Measurements from ENCODE around the gene TSPAN11. TPM values are rescaled to one million over a fixed set of nuclear protein-coding genes. Genes with fewer than 3 reads are reported as not detected.

TSPAN11 gene
- total RNA-seq, 1 donor from 2014 or later, result 2.5 TPM

DNA sequence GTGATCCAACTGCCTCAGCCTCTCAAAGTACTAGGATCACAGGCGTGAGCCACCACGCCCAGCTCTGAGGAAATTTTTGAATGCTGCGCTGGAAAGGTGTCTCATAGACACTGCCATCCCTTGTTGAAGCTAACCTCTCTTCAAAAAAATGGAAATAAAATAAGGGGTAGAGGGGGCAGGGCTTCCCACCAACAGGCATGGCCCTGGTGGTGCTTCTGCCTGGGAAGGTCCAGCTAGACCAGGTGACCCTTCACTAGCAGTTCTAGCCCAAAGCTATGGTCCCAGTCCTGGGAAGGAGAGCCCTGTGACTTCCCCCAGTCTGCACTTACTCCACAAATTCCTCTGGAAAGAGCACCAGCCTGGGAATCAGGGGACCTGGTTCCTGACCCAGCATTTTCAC is 45.7 kb upstream of the TSPAN11 start:
- TF ChIP-seq POLR2AphosphoS5 (IDR thresholded peaks at IDR 0.05; ENCODE audit: insufficient read depth in 1 of 2, low read depth in 1 of 2) (no peak), POLR2A (IDR thresholded peaks at IDR 0.05) (no peak)
- TF ChIP-seq, protein P1, sequence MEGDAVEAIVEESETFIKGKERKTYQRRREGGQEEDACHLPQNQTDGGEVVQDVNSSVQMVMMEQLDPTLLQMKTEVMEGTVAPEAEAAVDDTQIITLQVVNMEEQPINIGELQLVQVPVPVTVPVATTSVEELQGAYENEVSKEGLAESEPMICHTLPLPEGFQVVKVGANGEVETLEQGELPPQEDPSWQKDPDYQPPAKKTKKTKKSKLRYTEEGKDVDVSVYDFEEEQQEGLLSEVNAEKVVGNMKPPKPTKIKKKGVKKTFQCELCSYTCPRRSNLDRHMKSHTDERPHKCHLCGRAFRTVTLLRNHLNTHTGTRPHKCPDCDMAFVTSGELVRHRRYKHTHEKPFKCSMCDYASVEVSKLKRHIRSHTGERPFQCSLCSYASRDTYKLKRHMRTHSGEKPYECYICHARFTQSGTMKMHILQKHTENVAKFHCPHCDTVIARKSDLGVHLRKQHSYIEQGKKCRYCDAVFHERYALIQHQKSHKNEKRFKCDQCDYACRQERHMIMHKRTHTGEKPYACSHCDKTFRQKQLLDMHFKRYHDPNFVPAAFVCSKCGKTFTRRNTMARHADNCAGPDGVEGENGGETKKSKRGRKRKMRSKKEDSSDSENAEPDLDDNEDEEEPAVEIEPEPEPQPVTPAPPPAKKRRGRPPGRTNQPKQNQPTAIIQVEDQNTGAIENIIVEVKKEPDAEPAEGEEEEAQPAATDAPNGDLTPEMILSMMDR (IDR thresholded peaks at IDR 0.05), result no peak
- peak in 1 of 2 donors; percentile 67 for DNase-seq (ENCODE audit: extremely low spot score in 2 of 2)
- no peaks in the 10 kb centered on the region for H3K9me3 ChIP-seq
- no peaks in the 10 kb centered on the region for H3K4me1 ChIP-seq
- no peaks in the 10 kb centered on the region for H3K36me3 ChIP-seq
- H3K4me3 ChIP-seq, result no peak overlapping the region
- intact Hi-C loops (cut with DNase I), result no loop called here
- H3K27me3 ChIP-seq, result no peaks in the 10 kb centered on the region
- H3K27ac ChIP-seq, result no peak overlapping the region

DNA sequence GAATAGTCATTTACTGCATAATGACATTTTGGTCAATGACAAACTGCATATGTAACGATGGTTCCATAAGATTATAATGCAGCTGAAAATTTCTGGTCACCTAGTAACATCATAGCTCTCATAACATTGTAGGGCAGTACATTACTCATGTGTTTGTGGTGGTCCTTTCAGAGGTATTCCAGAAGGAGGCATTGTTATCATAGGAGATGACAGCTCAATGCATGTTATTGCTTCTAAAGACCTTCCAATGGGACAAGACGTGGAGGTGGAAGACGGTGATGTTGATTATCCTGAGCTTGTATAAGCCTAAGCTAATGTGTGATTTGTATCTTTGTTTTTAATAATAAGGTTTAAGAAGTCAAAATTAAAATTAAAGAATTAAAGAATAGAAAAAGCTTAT is 43.8 kb upstream of the TSPAN11 start:
- Histone ChIP-seq H3K27ac (no peak overlapping the region), H3K4me3 (no peak overlapping the region), H3K9me3 (peaks cover 2% of the 10 kb centered on the region), H3K36me3 (no peaks in the 10 kb centered on the region), H3K4me1 (no peaks in the 10 kb centered on the region), H3K27me3 (no peaks in the 10 kb centered on the region)
- TF ChIP-seq, protein P1 (IDR thresholded peaks at IDR 0.05), result peak in 1 of 3 experiments; percentile 24
- no peak for TF ChIP-seq POLR2AphosphoS5 (IDR thresholded peaks at IDR 0.05; ENCODE audit: insufficient read depth in 1 of 2, low read depth in 1 of 2)
- no peak for TF ChIP-seq POLR2A (IDR thresholded peaks at IDR 0.05)
- no peak for DNase-seq (ENCODE audit: extremely low spot score in 2 of 2)
- intact Hi-C loops (cut with DNase I), result no loop called here

DNA sequence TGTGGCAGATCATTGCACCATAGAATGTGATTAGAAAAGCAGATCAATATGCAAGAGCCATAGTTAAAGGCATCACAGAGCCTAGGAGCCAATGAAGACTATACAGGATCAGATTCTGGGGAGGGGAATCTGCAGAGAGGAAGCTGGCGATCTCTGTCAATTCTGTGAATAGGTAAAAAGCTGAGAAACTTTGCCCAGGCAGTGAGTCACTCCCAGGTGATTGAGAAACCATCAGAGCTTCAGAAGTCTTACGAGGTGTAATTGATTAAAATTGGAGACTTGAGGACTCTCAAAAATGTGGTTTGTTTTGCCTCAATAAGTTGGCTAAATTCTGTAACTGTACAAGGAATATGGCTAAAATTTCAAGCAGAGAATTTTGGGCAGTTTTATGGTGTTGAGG is 41.7 kb upstream of the TSPAN11 start:
- no peak overlapping the region for H3K27ac ChIP-seq
- intact Hi-C loops (cut with DNase I), result no loop called here
- no peak for DNase-seq (ENCODE audit: extremely low spot score in 2 of 2)
- H3K4me3 ChIP-seq, result no peak overlapping the region
- H3K36me3 ChIP-seq, result no peaks in the 10 kb centered on the region
- H3K4me1 ChIP-seq, result no peaks in the 10 kb centered on the region
- H3K27me3 ChIP-seq, result no peaks in the 10 kb centered on the region
- TF ChIP-seq, protein P1 (IDR thresholded peaks at IDR 0.05), result no peak
- no peak for TF ChIP-seq POLR2AphosphoS5 (IDR thresholded peaks at IDR 0.05; ENCODE audit: insufficient read depth in 1 of 2, low read depth in 1 of 2)
- no peak for TF ChIP-seq POLR2A (IDR thresholded peaks at IDR 0.05)
- peaks cover 2% of the 10 kb centered on the region for H3K9me3 ChIP-seq

DNA sequence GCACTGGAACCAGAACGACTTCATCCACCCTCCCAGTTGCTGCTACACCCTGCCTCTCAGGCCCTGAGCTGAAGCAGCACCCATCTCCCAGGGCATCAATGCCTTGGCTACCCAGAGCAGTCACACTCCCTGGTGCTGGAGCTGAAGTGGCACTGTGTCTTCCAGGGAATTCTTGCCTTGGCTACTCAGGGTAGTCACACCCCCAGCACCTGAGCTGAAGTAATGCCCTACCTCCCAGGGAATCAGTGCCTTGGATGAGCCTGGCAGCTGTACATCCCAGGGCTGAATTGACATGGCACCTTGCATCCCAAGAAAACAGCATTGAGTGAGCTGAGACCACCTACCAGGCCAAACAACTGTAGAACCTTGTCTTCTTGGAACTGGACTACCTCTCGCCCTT is 41.2 kb upstream of the TSPAN11 start:
- no peaks in the 10 kb centered on the region for H3K27me3 ChIP-seq

DNA sequence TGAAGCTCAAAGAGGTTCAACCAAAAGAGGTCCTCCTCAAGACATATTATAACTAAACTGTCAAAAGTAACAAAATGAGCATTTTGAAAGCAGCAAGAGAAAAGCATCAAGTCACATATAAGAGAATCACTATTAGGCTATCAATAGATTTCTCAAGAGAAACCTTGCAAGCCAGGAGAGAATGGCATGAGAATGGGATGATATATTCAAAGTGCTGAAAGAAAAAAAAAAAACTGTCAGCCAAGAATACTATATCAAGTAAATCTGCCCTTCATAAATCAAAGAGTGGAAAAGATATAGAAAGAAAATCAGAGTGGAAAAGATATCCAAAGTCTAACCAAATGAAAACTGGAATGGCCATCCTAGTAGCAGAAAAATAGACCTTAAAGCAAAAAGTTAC is 39.3 kb upstream of the TSPAN11 start:
- Histone ChIP-seq H3K4me1 (no peaks in the 10 kb centered on the region), H3K9me3 (peaks cover 2% of the 10 kb centered on the region), H3K4me3 (no peak overlapping the region), H3K27ac (no peak overlapping the region), H3K36me3 (no peaks in the 10 kb centered on the region), H3K27me3 (no peaks in the 10 kb centered on the region)
- DNase-seq (ENCODE audit: extremely low spot score in 2 of 2), result no peak
- TF ChIP-seq, protein P1 (IDR thresholded peaks at IDR 0.05), result no peak
- TF ChIP-seq POLR2AphosphoS5 (IDR thresholded peaks at IDR 0.05; ENCODE audit: insufficient read depth in 1 of 2, low read depth in 1 of 2) (no peak), POLR2A (IDR thresholded peaks at IDR 0.05) (no peak)
- intact Hi-C loops (cut with DNase I), result no loop called here

More for the DNA sequence above, 41.2 kb upstream of the TSPAN11 start:
- DNase-seq (ENCODE audit: extremely low spot score in 2 of 2), result peak in 1 of 2 donors; percentile 80
- no peaks in the 10 kb centered on the region for H3K36me3 ChIP-seq
- H3K9me3 ChIP-seq, result peaks cover 2% of the 10 kb centered on the region
- no peak overlapping the region for H3K4me3 ChIP-seq
- intact Hi-C loops (cut with DNase I), result no loop called here
- TF ChIP-seq POLR2AphosphoS5 (IDR thresholded peaks at IDR 0.05; ENCODE audit: insufficient read depth in 1 of 2, low read depth in 1 of 2), result no peak
- TF ChIP-seq, protein P1 (IDR thresholded peaks at IDR 0.05), result no peak
- no peak for TF ChIP-seq POLR2A (IDR thresholded peaks at IDR 0.05)
- no peaks in the 10 kb centered on the region for H3K4me1 ChIP-seq
- no peak overlapping the region for H3K27ac ChIP-seq
